ENCODE measurements around the gene LRRTM4. TPM values are rescaled to one million over a fixed set of nuclear protein-coding genes. Genes with fewer than 3 reads are reported as not detected.

The LRRTM4 gene
- total RNA-seq, 4 donors from 2014 or later = 0.51 TPM; not detected in 3

DNA sequence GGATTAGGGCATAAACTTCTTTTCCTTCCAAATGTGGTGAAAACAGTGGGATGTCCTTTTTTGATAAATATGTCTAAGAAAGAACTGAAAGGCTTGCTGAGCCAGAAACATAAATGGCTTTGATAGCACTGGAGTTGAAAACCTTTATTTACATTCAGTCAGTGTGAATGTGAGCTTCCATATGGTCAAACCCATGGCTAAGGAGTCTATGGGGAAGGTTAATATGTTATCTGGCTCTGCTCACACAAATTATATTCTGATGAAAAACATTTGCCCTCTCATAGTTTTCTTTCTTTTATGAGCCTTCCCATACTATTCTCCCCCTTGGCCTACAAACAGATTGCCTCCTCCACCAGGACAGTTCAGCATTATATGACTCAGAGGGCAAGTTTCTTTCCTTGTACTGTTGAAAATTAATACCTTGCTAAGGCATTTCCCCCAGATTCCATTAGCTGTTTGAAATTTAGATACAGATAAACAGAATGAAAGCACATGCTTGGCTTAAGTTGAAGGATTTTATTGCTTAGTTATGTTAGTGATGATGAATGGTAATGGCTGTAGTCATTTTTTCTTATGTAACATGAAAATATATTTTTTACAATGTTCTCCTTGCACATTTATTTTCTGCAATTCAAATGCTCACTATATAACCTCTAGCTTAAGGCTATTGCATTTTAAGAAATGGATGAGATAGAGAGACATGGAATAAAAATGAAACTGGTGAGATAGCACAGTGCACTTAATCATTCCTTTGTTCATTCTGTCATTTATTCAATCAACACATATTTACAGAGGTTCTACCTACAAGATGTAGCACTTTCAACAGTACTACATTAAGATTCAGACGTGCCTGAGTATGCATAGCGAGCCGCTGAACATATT, 544.1 kb downstream of the LRRTM4 start:
- H3K4me3 ChIP-seq (ENCODE audit: low read depth, poor library complexity, severe bottlenecking) = no peak overlapping the region
- TF ChIP-seq, protein P1, sequence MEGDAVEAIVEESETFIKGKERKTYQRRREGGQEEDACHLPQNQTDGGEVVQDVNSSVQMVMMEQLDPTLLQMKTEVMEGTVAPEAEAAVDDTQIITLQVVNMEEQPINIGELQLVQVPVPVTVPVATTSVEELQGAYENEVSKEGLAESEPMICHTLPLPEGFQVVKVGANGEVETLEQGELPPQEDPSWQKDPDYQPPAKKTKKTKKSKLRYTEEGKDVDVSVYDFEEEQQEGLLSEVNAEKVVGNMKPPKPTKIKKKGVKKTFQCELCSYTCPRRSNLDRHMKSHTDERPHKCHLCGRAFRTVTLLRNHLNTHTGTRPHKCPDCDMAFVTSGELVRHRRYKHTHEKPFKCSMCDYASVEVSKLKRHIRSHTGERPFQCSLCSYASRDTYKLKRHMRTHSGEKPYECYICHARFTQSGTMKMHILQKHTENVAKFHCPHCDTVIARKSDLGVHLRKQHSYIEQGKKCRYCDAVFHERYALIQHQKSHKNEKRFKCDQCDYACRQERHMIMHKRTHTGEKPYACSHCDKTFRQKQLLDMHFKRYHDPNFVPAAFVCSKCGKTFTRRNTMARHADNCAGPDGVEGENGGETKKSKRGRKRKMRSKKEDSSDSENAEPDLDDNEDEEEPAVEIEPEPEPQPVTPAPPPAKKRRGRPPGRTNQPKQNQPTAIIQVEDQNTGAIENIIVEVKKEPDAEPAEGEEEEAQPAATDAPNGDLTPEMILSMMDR (IDR thresholded peaks at IDR 0.05) = no peak
- no peak for TF ChIP-seq POLR2A (IDR thresholded peaks at IDR 0.05)
- WGBS, 2 donors = 74 to 86% methylated on average over 3 of the region's 3 CpGs
- intact Hi-C loops (cut with DNase I; ENCODE audit: low total_unique reads) = no loop called here
- DNase-seq (ENCODE audit: low spot score in 2 of 2) = no peak

DNA sequence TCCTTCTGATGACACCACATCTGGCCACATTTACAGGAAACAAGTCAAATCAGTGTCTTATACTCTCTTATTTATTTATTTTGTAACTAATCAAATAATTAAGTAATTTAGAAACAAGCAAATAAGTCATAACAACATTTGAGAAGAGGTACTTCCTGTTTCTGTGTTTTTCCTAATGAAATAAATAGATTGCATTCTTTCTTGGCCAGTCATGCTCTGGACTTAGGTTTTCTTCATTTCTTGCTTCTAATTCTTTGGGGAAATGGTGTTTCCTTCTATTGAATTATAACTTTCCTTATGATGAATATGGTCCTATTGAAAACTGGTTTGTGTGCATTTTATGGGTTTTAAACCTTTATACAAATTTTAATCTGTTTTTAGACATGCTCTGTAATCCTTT, 546.4 kb downstream of the LRRTM4 start:
- TF ChIP-seq, protein P1 (IDR thresholded peaks at IDR 0.05) = no peak
- no peak for TF ChIP-seq POLR2A (IDR thresholded peaks at IDR 0.05)
- intact Hi-C loops (cut with DNase I; ENCODE audit: low total_unique reads) = no loop called here
- DNase-seq (ENCODE audit: low spot score in 2 of 2) = no peak
- no peak overlapping the region for H3K4me3 ChIP-seq (ENCODE audit: low read depth, poor library complexity, severe bottlenecking)

DNA sequence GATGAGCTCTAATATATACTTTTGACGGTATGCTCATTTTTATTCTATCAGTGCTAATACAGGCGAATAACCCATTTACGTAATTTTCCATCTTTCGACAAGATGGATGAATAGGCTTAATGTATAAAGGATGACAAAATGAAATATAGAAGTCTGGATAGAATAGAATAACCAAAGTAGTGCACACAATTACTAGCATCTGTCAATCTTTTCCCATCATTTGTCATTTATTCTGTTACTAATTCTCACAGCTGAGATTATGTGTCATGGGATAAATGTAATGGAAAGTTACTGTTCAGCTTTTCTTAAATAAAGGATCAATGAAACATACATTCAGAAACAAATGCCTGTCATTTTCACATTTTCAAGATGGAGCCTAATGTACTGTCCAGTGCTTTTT, 548.6 kb downstream of the LRRTM4 start:
- no peak for TF ChIP-seq POLR2A (IDR thresholded peaks at IDR 0.05)
- TF ChIP-seq, protein P1 (IDR thresholded peaks at IDR 0.05) = no peak
- DNase-seq (ENCODE audit: low spot score in 2 of 2) = no peak
- no peak overlapping the region for H3K4me3 ChIP-seq (ENCODE audit: low read depth, poor library complexity, severe bottlenecking)
- intact Hi-C loops (cut with DNase I; ENCODE audit: low total_unique reads) = no loop called here
- WGBS, 2 donors = 82 to 84% methylated on average over 4 of the region's 4 CpGs

DNA sequence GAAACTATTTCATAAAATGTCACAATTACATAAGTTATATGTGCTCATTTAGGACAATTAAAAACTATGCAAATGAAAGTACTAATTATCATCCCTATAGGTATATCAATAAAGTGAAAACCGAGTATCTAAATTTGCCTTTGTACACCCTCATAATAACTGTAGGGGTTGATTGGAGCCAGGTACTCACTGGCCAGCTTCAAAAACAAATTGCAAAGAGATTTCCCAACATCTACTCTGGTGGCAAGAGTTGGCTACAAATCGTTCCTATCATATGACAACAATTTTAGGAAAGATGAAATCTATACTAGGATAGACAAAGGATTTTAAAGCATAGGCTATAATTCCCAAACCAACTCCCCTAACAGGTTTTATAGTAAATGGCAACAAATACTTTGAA, 556.4 kb downstream of the LRRTM4 start:
- DNase-seq (ENCODE audit: low spot score in 2 of 2) = no peak
- no peak overlapping the region for H3K4me3 ChIP-seq (ENCODE audit: low read depth, poor library complexity, severe bottlenecking)
- TF ChIP-seq, protein P1 (IDR thresholded peaks at IDR 0.05) = no peak
- no peak for TF ChIP-seq POLR2A (IDR thresholded peaks at IDR 0.05)
- 67 to 71% methylated on average over 2 of the region's 2 CpGs for WGBS, 2 donors
- intact Hi-C loops (cut with DNase I; ENCODE audit: low total_unique reads) = no loop called here

DNA sequence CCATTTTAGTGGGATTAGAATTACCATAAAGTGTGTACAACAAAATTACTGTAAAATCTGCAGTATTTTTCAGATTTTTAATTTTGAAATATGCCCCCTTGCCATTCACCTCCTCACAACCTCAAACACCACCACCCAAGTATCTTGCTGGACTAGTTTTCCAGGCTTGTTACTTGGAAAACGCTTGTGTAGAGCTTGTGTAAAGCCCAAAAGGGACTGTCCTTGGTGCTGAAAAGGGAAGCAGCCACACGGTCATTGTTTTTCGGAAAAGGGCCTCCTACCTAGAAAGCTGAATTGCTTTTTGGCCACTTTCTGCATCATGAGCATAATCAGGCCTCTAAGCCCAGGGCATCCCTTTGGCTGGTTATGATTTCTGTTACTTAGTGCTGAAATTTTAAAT, 563.4 kb downstream of the LRRTM4 start:
- H3K4me3 ChIP-seq (ENCODE audit: low read depth, poor library complexity, severe bottlenecking) = no peak overlapping the region
- 11 to 14% methylated on average over 3 of the region's 3 CpGs for WGBS, 2 donors
- intact Hi-C loops (cut with DNase I; ENCODE audit: low total_unique reads) = no loop called here
- no peak for TF ChIP-seq POLR2A (IDR thresholded peaks at IDR 0.05)
- TF ChIP-seq, protein P1 (IDR thresholded peaks at IDR 0.05) = no peak
- no peak for DNase-seq (ENCODE audit: low spot score in 2 of 2)

All from lower leg skin (tissue), 4 donors.